ENCODE results near the gene MPRIP. TPM values are rescaled to one million over a fixed set of nuclear protein-coding genes. Genes with fewer than 3 reads are reported as not detected.

The MPRIP gene
- total RNA-seq, 1 experiment from 2014 or later, result 284 TPM

DNA sequence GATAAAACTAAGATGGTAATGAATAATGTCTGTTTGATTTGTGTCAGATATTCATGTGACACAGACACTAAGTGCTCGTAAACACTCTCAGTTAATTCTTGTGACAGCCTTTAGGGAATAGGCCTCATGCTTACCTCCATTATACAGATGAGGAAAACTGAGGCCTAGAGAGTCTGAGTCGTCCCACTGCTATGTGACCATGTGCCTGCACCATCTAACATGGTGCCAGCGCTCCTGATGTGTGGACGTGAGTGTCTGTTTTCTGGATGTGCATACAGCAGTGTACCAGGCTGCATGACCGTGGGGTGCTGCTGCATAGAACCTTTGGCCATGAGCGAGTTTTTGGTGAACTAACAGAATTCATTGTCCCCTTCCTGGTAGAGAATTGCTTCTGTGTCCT, 61.8 kb downstream of the MPRIP start:
- POLR2A ChIA-PET, result no interaction called here
- intact Hi-C loops (cut with micrococcal nuclease; ENCODE audit: unreplicated experiment), result no loop called here
- no peaks in the 10 kb centered on the region for H3K27me3 ChIP-seq (replicated peaks; ENCODE audit: control insufficient read depth, insufficient read depth, low read length)
- no peak for TF ChIP-seq CTCF (IDR thresholded peaks at IDR 0.05; ENCODE audit: insufficient read depth in 1 of 2, low read depth in 1 of 2, low read length in 1 of 2, severe bottlenecking in 1 of 2, unreplicated experiment in 1 of 2)
- H3K4me3 ChIP-seq (ENCODE audit: low read depth, low read length), result no peak overlapping the region
- no peaks in the 10 kb centered on the region for H3K27me3 Mint-ChIP-seq (ENCODE audit: insufficient read depth, unreplicated experiment)
- H3K4me1 ChIP-seq, result no peaks in the 10 kb centered on the region
- CTCF ChIA-PET, result interaction anchor here (0.6 kb wide), 1 partner anchor 25 kb away, joined by 3 read pairs; no protein-coding TSS in a partner anchor
- DNase-seq, result no peak
- peaks cover 63% of the 10 kb centered on the region for H3K36me3 Mint-ChIP-seq (ENCODE audit: insufficient read depth, unreplicated experiment)
- BruUV-seq (replicated peaks), result no TSS peak
- no peaks in the 10 kb centered on the region for H3K9me3 ChIP-seq
- H3K36me3 ChIP-seq (ENCODE audit: control insufficient read depth, insufficient read depth, low read length), result peaks cover 1% of the 10 kb centered on the region; the same call in 1 of the 2 replicates
- H3K4me1 Mint-ChIP-seq (ENCODE audit: low read depth, unreplicated experiment), result peaks cover 9% of the 10 kb centered on the region
- no peak overlapping the region for H3K4me3 Mint-ChIP-seq (ENCODE audit: unreplicated experiment)
- H3K9me3 Mint-ChIP-seq (ENCODE audit: unreplicated experiment), result no peaks in the 10 kb centered on the region
- no peak overlapping the region for H3K27ac Mint-ChIP-seq (ENCODE audit: unreplicated experiment)

DNA sequence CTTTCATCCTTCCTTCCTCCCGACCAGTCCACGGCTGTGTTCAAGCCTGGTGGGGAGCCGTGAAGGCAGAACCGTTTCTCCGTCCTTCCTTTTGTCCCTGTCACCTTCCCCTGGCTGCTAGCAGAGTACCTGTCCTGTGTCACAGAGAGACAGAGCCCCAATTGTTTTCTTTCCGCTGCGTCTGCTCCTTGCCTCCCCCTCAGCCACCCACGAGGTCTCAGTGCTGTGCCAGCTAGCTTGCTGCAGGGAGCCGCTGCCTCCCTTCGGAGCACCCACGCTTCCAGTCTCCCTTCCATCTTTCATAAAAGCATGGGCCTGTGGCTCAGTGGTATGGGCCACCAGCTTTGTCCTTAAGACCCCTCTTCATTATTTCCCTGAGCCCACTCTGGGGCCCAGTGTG, 62.2 kb downstream of the MPRIP start:
- no peak overlapping the region for H3K27ac Mint-ChIP-seq (ENCODE audit: unreplicated experiment)
- intact Hi-C loops (cut with micrococcal nuclease; ENCODE audit: unreplicated experiment), result no loop called here
- no peaks in the 10 kb centered on the region for H3K4me1 ChIP-seq

DNA sequence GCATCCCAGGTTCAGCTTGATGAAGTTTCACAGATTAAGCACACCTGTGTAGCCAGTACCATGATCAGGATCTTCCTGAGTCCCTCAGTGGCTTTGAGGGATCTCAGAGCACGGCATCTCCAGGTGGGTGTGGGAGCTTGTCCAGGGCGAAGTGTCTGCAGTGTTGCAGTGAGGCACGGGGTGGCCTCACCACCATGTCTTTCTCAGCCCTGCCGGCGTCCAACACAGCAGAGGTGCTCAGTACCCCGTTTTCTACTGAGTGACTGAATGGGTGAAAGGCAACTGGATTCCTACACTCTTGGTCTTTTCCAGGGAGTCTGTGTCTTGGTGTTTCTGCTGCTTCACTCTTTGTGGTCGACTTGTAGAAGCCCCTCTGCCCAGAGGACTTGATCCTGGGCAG, 63.7 kb downstream of the MPRIP start:
- no peaks in the 10 kb centered on the region for H3K27me3 ChIP-seq (replicated peaks; ENCODE audit: control insufficient read depth, insufficient read depth, low read length)
- H3K36me3 ChIP-seq (ENCODE audit: control insufficient read depth, insufficient read depth, low read length), result peaks cover 1% of the 10 kb centered on the region; the same call in 1 of the 2 replicates
- POLR2A ChIA-PET, result no interaction called here
- TF ChIP-seq CTCF (IDR thresholded peaks at IDR 0.05; ENCODE audit: insufficient read depth in 1 of 2, low read depth in 1 of 2, low read length in 1 of 2, severe bottlenecking in 1 of 2, unreplicated experiment in 1 of 2), result no peak
- H3K27ac Mint-ChIP-seq (ENCODE audit: unreplicated experiment), result peak overlapping the region; percentile 34
- H3K4me3 Mint-ChIP-seq (ENCODE audit: unreplicated experiment), result no peak overlapping the region
- CTCF ChIA-PET, result no interaction called here
- no peaks in the 10 kb centered on the region for H3K9me3 ChIP-seq
- no TSS peak for BruUV-seq (replicated peaks)
- no peak for DNase-seq
- peaks cover 62% of the 10 kb centered on the region for H3K36me3 Mint-ChIP-seq (ENCODE audit: insufficient read depth, unreplicated experiment)
- no peaks in the 10 kb centered on the region for H3K27me3 Mint-ChIP-seq (ENCODE audit: insufficient read depth, unreplicated experiment)
- intact Hi-C loops (cut with micrococcal nuclease; ENCODE audit: unreplicated experiment), result no loop called here
- H3K9me3 Mint-ChIP-seq (ENCODE audit: unreplicated experiment), result no peaks in the 10 kb centered on the region
- H3K4me1 Mint-ChIP-seq (ENCODE audit: low read depth, unreplicated experiment), result peaks cover 14% of the 10 kb centered on the region
- H3K4me1 ChIP-seq, result no peaks in the 10 kb centered on the region
- H3K4me3 ChIP-seq (ENCODE audit: low read depth, low read length), result no peak overlapping the region

More for the DNA sequence above, 62.2 kb downstream of the MPRIP start:
- Mint-ChIP-seq H3K9me3 (ENCODE audit: unreplicated experiment) (no peaks in the 10 kb centered on the region), H3K4me1 (ENCODE audit: low read depth, unreplicated experiment) (peaks cover 14% of the 10 kb centered on the region), H3K27me3 (ENCODE audit: insufficient read depth, unreplicated experiment) (no peaks in the 10 kb centered on the region), H3K4me3 (ENCODE audit: unreplicated experiment) (no peak overlapping the region), H3K36me3 (ENCODE audit: insufficient read depth, unreplicated experiment) (peaks cover 63% of the 10 kb centered on the region)
- no peaks in the 10 kb centered on the region for H3K27me3 ChIP-seq (replicated peaks; ENCODE audit: control insufficient read depth, insufficient read depth, low read length)
- ChIA-PET POLR2A (no interaction called here), CTCF (interaction anchor here (0.6 kb wide), 1 partner anchor 25 kb away, joined by 3 read pairs; no protein-coding TSS in a partner anchor)
- H3K4me3 ChIP-seq (ENCODE audit: low read depth, low read length), result no peak overlapping the region
- BruUV-seq (replicated peaks), result no TSS peak
- TF ChIP-seq CTCF (IDR thresholded peaks at IDR 0.05; ENCODE audit: insufficient read depth in 1 of 2, low read depth in 1 of 2, low read length in 1 of 2, severe bottlenecking in 1 of 2, unreplicated experiment in 1 of 2), result no peak
- H3K9me3 ChIP-seq, result no peaks in the 10 kb centered on the region
- DNase-seq, result no peak
- H3K36me3 ChIP-seq (ENCODE audit: control insufficient read depth, insufficient read depth, low read length), result peaks cover 1% of the 10 kb centered on the region; the same call in 1 of the 2 replicates
